ENCODE data around the gene GRM8.

DNA sequence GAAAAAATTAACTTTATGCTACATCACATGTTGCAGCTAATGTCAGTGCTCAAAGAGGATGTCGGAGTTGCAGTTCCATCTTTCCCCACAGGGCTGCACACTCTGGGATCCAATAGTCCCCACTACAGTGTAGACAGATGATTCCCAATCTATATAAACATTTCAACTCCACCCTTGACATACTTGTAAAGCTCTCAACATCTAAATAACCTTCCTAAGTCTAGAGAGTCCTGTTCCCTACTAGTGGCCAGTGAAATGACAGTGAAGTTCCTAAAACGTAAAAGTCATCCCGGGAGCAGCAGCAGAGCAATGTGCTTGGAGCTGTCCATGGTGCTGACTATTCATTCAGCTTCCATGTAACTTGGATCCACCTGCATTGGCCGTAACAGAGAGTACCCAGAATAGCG is 145.1 kb downstream of the GRM8 start:
- TF ChIP-seq EZH2phosphoT487 (IDR thresholded peaks at IDR 0.05; ENCODE audit: insufficient read depth, low read depth) = no peak
- no peak for TF ChIP-seq EZH2 (IDR thresholded peaks at IDR 0.05; ENCODE audit: insufficient read depth, poor library complexity, severe bottlenecking)

All from GM23248 (cell line).